ENCODE results near the gene CPAMD8. TPM values are rescaled to one million over a fixed set of nuclear protein-coding genes. Genes with fewer than 3 reads are reported as not detected.

CPAMD8 gene
- total and polyA plus RNA-seq, 2 of the 8 experiments (the other 6 are each of a cell fraction or from before 2014, with no cell fraction given) = 6.1 to 9.2 TPM

- Histone ChIP-seq H3K4ac (replicated peaks; ENCODE audit: insufficient read length, low read depth, low read length) (no peak overlapping the region), H3K27me3 (replicated peaks in 1 of 4; ENCODE audit: control insufficient read depth in 3 of 4, extremely low read depth in 1 of 4, insufficient read depth in 3 of 4, low read length in 3 of 4) (peaks cover 0 to 6% (median 3%) of the 10 kb centered on the region in 4 experiments; a peak in 4 of 7 replicates), H3K18ac (ENCODE audit: extremely low read depth, low read length) (no peak overlapping the region), H4K91ac (replicated peaks; ENCODE audit: insufficient read length, low read length) (no peak overlapping the region), H3K14ac (ENCODE audit: insufficient read length) (no peak overlapping the region), H3K56ac (replicated peaks; ENCODE audit: insufficient read length, low read depth, low read length) (no peak overlapping the region), H3K23me2 (ENCODE audit: low read depth, low read length) (peaks cover 11% of the 10 kb centered on the region), H3K27ac (ENCODE audit: low read depth, low read length) (no peak overlapping the region), H2BK5ac (ENCODE audit: low read depth, low read length) (no peak overlapping the region), H3K4me2 (ENCODE audit: insufficient read depth in 1 of 2, low read depth in 2 of 2, low read length in 2 of 2) (peak overlapping the region; percentile 91), H3K4me3 (ENCODE audit: extremely low read depth in 1 of 4, insufficient read depth in 2 of 4, low read depth in 3 of 4, low read length in 4 of 4) (peak overlapping the region; percentile 74 to 87 (median 82); a peak in 6 of 8 replicates), H3K79me1 (ENCODE audit: low read depth, low read length) (no peaks in the 10 kb centered on the region), H2BK12ac (ENCODE audit: low read depth, low read length) (no peak overlapping the region), H2BK20ac (ENCODE audit: low read length) (no peak overlapping the region), H3K9me3 (ENCODE audit: insufficient read depth in 2 of 2, low read depth in 1 of 2, low read length in 1 of 2) (peaks cover 3 to 8% of the 10 kb centered on the region in 2 experiments), H2AK5ac (ENCODE audit: low read depth, low read length) (no peak overlapping the region), H2BK15ac (ENCODE audit: low read length) (no peak overlapping the region), H3K9ac (replicated peaks in 1 of 4; ENCODE audit: extremely low read depth in 1 of 4, low read depth in 3 of 4, low read length in 3 of 4) (no peak overlapping the region), H3K4me1 (replicated peaks in 1 of 4; ENCODE audit: control insufficient read depth in 3 of 4, insufficient read depth in 4 of 4, low read length in 3 of 4) (peaks cover 2 to 9% (median 5%) of the 10 kb centered on the region in 4 experiments; a peak in 5 of 7 replicates), H2BK120ac (replicated peaks; ENCODE audit: low read depth, low read length) (no peak overlapping the region), H4K20me1 (replicated peaks in 1 of 2; ENCODE audit: control insufficient read depth in 1 of 2, insufficient read depth in 2 of 2, low read length in 2 of 2) (peaks cover 0 to 3% of the 10 kb centered on the region in 2 experiments), H4K8ac (ENCODE audit: extremely low read depth, insufficient read depth, low read length) (no peak overlapping the region), H3K36me3 (ENCODE audit: control insufficient read depth in 2 of 4, insufficient read depth in 4 of 4, low read length in 3 of 4) (no peaks in the 10 kb centered on the region), H2AFZ (ENCODE audit: low read length) (no peak overlapping the region), H4K5ac (ENCODE audit: insufficient read length, low read depth, low read length) (no peak overlapping the region), H3K79me2 (ENCODE audit: control insufficient read depth in 1 of 2, insufficient read depth in 2 of 2, low read length in 2 of 2) (peaks cover 0 to 3% of the 10 kb centered on the region in 2 experiments; a peak in 2 of 4 replicates), H3K23ac (ENCODE audit: insufficient read length) (no peak overlapping the region)
- TF ChIP-seq CBX5 (IDR thresholded peaks at IDR 0.05; ENCODE audit: low read depth, low read length) (no peak), ATF2 (IDR thresholded peaks at IDR 0.05; ENCODE audit: low read length) (no peak), SUZ12 (IDR thresholded peaks at IDR 0.05; ENCODE audit: low read length) (no peak), BACH1 (IDR thresholded peaks at IDR 0.05; ENCODE audit: low read length) (no peak), RNF2 (IDR thresholded peaks at IDR 0.05; ENCODE audit: borderline replicate concordance, low read depth, low read length, missing control alignments, poor library complexity, severe bottlenecking) (no peak), SIX5 (IDR thresholded peaks at IDR 0.05; ENCODE audit: low read depth, low read length) (no peak)
- DNase-seq (ENCODE audit: low read depth in 1 of 2, low spot score in 2 of 2) (no peak), FAIRE-seq (no peak)
- ChIA-PET POLR2A (ENCODE audit: partially characterized antibody) (interaction anchor here (1.1 to 1.5 kb wide), 3 partner anchors 11 to 17 kb away, joined by 3 to 4 read pairs (median 4); no protein-coding TSS in a partner anchor), CTCF (ENCODE audit: partially characterized antibody) (interaction anchor here (0.6 kb wide), 1 partner anchor 218 kb away, joined by 3 read pairs; no protein-coding TSS in a partner anchor)
- 80% methylated on average over 6 of the region's 6 CpGs; no CpG with 5 or more reads in 1 of the 2 experiments for whole genome bisulfite sequencing, 2 experiments (ENCODE audit: extremely low coverage in 1 of 2, insufficient coverage in 1 of 2, insufficient read length in 1 of 2, insufficient replicate concordance in 2 of 2, low coverage in 1 of 2, low lambda C conversion rate in 2 of 2, missing lambda C conversion rate in 1 of 2)
These were observed 1.2 kb downstream of the CPAMD8 start for GRCh38 chr19:17025361-17025760.

Data from H1 (cell line).